ENCODE measurements around the gene METTL3. TPM values are rescaled to one million over a fixed set of nuclear protein-coding genes. Genes with fewer than 3 reads are reported as not detected.

The METTL3 gene
- total and polyA plus RNA-seq, 2 of the 13 experiments (the other 11 are each of a cell fraction or from before 2014, with no cell fraction given), result 123 to 130 TPM

DNA sequence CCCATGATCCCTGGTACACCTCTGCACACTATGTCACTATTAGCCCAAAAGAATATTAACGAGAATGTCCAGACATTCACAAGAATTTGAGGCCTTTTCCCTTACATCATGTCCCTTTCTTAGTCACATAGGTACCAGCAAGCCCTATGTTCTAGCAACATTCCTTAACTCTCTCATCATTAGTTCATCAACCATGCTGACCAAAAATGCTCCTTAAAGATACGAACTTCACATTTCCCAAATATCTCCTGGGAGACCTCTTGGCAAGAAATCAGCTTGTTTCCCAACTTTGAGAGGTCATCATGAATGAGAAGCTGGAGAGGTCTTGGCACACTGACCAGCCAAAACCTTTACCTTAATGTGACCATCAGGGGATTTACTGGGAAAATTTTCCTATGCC lies 10.4 kb upstream of the METTL3 start:
- ChIA-PET CTCF (ENCODE audit: low intra/inter-chr PET ratio, low total read pairs) (no interaction called here), POLR2A (interaction anchor here (10.8 kb wide), 1 partner anchor 9 kb away, joined by 173 read pairs; the partner anchor contains the start of gene METTL3)
- Histone ChIP-seq H3K4me3 (replicated peaks in 1 of 3; ENCODE audit: insufficient read depth in 1 of 3, low read depth in 2 of 3, low read length in 3 of 3) (no peak overlapping the region), H3K27me3 (ENCODE audit: control insufficient read depth in 1 of 2, insufficient read depth in 2 of 2, low read length in 2 of 2) (no peaks in the 10 kb centered on the region), H3K9me3 (ENCODE audit: low read length) (no peaks in the 10 kb centered on the region), H4K20me1 (ENCODE audit: insufficient read depth, low read length) (no peaks in the 10 kb centered on the region), H3K36me3 (replicated peaks in 1 of 2; ENCODE audit: control insufficient read depth in 1 of 2, insufficient read depth in 2 of 2, low read length in 2 of 2) (no peaks in the 10 kb centered on the region), H3K4me2 (ENCODE audit: low read depth, low read length) (no peak overlapping the region), H3K9ac (ENCODE audit: insufficient read depth, low read depth, low read length) (no peak overlapping the region), H2AFZ (ENCODE audit: low read length) (no peak overlapping the region), H3K79me2 (ENCODE audit: insufficient read depth, low read length) (no peaks in the 10 kb centered on the region), H3K27ac (ENCODE audit: extremely low read length, insufficient read depth, low read length) (no peak overlapping the region), H3K4me1 (ENCODE audit: insufficient read depth, low read length) (peaks cover 12% of the 10 kb centered on the region)
- no peak for ATAC-seq
- intact Hi-C loops (cut with micrococcal nuclease; ENCODE audit: unreplicated experiment), result no loop called here
- FAIRE-seq, result no peak
- WGBS (ENCODE audit: low lambda C conversion rate), result 70% methylated on average over 2 of the region's 2 CpGs
- in situ Hi-C loops (cut with HindIII; ENCODE audit: extremely low pct_ligation_motif_present, low pct_unique_long_range_greater_than_20kb), result no loop called here
- no peak for DNase-seq (ENCODE audit: low spot score)
- no TSS peak for BruUV-seq (replicated peaks)
- TF ChIP-seq PTBP1 (IDR thresholded peaks at IDR 0.05; ENCODE audit: low read depth, low read length, poor library complexity, severe bottlenecking), result no peak
- TF ChIP-seq, protein P1, sequence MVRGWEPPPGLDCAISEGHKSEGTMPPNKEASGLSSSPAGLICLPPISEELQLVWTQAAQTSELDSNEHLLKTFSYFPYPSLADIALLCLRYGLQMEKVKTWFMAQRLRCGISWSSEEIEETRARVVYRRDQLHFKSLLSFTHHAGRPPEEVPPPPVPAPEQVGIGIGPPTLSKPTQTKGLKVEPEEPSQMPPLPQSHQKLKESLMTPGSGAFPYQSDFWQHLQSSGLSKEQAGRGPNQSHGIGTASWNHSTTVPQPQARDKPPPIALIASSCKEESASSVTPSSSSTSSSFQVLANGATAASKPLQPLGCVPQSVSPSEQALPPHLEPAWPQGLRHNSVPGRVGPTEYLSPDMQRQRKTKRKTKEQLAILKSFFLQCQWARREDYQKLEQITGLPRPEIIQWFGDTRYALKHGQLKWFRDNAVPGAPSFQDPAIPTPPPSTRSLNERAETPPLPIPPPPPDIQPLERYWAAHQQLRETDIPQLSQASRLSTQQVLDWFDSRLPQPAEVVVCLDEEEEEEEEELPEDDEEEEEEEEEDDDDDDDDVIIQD (CRISPR knock-in tag; IDR thresholded peaks at IDR 0.05; ENCODE audit: low read depth), result no peak
- TF ChIP-seq ADNP (CRISPR knock-in tag; IDR thresholded peaks at IDR 0.05), result no peak
- TF ChIP-seq ZFY (CRISPR knock-in tag; IDR thresholded peaks at IDR 0.05), result no peak
- TF ChIP-seq, protein P2, sequence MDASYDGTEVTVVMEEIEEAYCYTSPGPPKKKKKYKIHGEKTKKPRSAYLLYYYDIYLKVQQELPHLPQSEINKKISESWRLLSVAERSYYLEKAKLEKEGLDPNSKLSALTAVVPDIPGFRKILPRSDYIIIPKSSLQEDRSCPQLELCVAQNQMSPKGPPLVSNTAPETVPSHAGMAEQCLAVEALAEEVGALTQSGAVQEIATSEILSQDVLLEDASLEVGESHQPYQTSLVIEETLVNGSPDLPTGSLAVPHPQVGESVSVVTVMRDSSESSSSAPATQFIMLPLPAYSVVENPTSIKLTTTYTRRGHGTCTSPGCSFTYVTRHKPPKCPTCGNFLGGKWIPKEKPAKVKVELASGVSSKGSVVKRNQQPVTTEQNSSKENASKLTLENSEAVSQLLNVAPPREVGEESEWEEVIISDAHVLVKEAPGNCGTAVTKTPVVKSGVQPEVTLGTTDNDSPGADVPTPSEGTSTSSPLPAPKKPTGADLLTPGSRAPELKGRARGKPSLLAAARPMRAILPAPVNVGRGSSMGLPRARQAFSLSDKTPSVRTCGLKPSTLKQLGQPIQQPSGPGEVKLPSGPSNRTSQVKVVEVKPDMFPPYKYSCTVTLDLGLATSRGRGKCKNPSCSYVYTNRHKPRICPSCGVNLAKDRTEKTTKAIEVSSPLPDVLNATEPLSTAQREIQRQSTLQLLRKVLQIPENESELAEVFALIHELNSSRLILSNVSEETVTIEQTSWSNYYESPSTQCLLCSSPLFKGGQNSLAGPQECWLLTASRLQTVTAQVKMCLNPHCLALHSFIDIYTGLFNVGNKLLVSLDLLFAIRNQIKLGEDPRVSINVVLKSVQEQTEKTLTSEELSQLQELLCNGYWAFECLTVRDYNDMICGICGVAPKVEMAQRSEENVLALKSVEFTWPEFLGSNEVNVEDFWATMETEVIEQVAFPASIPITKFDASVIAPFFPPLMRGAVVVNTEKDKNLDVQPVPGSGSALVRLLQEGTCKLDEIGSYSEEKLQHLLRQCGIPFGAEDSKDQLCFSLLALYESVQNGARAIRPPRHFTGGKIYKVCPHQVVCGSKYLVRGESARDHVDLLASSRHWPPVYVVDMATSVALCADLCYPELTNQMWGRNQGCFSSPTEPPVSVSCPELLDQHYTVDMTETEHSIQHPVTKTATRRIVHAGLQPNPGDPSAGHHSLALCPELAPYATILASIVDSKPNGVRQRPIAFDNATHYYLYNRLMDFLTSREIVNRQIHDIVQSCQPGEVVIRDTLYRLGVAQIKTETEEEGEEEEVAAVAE (CRISPR knock-in tag; IDR thresholded peaks at IDR 0.05; ENCODE audit: borderline replicate concordance), result no peak
- no peak for TF ChIP-seq CENPT (CRISPR knock-in tag; IDR thresholded peaks at IDR 0.05; ENCODE audit: low read depth)
- no peak for TF ChIP-seq HOXA9 (CRISPR knock-in tag; IDR thresholded peaks at IDR 0.05; ENCODE audit: borderline replicate concordance)
- TF ChIP-seq KDM5A (IDR thresholded peaks at IDR 0.05; ENCODE audit: borderline replicate concordance, low read length), result no peak
- TF ChIP-seq TBP (CRISPR knock-in tag; IDR thresholded peaks at IDR 0.05), result no peak
- no peak for TF ChIP-seq IRF2 (CRISPR knock-in tag; IDR thresholded peaks at IDR 0.05)
- TF ChIP-seq, protein P3, sequence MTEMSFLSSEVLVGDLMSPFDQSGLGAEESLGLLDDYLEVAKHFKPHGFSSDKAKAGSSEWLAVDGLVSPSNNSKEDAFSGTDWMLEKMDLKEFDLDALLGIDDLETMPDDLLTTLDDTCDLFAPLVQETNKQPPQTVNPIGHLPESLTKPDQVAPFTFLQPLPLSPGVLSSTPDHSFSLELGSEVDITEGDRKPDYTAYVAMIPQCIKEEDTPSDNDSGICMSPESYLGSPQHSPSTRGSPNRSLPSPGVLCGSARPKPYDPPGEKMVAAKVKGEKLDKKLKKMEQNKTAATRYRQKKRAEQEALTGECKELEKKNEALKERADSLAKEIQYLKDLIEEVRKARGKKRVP (CRISPR knock-in tag; IDR thresholded peaks at IDR 0.05), result no peak
- no peak for TF ChIP-seq SIN3B (IDR thresholded peaks at IDR 0.05; ENCODE audit: low read length)
- TF ChIP-seq, protein P4, sequence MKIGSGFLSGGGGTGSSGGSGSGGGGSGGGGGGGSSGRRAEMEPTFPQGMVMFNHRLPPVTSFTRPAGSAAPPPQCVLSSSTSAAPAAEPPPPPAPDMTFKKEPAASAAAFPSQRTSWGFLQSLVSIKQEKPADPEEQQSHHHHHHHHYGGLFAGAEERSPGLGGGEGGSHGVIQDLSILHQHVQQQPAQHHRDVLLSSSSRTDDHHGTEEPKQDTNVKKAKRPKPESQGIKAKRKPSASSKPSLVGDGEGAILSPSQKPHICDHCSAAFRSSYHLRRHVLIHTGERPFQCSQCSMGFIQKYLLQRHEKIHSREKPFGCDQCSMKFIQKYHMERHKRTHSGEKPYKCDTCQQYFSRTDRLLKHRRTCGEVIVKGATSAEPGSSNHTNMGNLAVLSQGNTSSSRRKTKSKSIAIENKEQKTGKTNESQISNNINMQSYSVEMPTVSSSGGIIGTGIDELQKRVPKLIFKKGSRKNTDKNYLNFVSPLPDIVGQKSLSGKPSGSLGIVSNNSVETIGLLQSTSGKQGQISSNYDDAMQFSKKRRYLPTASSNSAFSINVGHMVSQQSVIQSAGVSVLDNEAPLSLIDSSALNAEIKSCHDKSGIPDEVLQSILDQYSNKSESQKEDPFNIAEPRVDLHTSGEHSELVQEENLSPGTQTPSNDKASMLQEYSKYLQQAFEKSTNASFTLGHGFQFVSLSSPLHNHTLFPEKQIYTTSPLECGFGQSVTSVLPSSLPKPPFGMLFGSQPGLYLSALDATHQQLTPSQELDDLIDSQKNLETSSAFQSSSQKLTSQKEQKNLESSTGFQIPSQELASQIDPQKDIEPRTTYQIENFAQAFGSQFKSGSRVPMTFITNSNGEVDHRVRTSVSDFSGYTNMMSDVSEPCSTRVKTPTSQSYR (CRISPR knock-in tag; IDR thresholded peaks at IDR 0.05; ENCODE audit: borderline replicate concordance), result no peak
- TF ChIP-seq CHD4 (IDR thresholded peaks at IDR 0.05; ENCODE audit: borderline replicate concordance, low read length), result no peak
- TF ChIP-seq, protein P5, sequence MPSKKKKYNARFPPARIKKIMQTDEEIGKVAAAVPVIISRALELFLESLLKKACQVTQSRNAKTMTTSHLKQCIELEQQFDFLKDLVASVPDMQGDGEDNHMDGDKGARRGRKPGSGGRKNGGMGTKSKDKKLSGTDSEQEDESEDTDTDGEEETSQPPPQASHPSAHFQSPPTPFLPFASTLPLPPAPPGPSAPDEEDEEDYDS (CRISPR knock-in tag; IDR thresholded peaks at IDR 0.05), result no peak
